ENCODE measurements around the gene NOS3. TPM values are rescaled to one million over a fixed set of nuclear protein-coding genes. Genes with fewer than 3 reads are reported as not detected.

The NOS3 gene
- total and polyA plus RNA-seq, 9 of the 15 experiments (the other 6 are each of a cell fraction or from before 2014, with no cell fraction given) = 1.1 to 121 (median 23.6) TPM

DNA sequence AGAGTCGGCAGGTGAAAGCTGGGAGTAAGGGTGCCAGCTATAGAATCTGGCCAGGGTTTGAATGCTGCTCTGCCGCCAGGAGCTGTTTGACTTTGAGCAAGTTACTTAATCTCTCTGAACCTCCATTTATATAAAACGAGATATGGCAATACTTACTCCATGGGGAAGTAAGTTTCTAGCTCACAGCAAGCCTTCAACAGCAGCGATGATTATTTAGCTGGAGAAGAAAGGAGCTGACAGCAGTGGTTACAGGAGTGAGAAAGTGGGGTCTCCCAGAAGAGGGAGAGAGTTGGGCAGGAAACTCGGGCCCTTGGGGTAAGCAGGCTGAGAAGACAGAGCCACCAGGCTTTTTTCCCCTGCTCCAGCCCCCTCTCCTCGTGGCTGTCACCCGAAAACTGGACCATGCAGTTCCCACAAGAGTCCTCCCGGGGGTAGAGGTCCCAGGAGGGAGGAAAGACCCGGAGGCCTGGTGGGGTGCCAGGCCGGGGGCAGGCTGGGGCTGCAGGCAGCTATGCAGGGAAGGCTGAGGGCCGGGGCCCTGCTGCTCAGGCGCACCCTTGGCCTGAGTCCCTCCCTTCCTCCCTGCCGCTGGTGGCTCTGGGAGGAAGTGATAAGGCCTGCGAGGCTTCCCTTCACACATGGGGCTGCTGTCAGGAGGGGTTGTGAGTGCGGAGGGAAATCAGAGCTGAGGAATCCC is 3.5 kb downstream of the NOS3 start (continued):
- TF ChIP-seq ZNF140 (CRISPR knock-in tag; IDR thresholded peaks at IDR 0.05) = no peak
- TF ChIP-seq HCFC1 (IDR thresholded peaks at IDR 0.05; ENCODE audit: low read depth, low read length) = peak; percentile 62
- no peak for TF ChIP-seq TSC22D4 (tag; IDR thresholded peaks at IDR 0.05)
- no peak for TF ChIP-seq BCL6 (CRISPR knock-in tag; IDR thresholded peaks at IDR 0.05)
- no peak for TF ChIP-seq EWSR1 (IDR thresholded peaks at IDR 0.05; ENCODE audit: borderline replicate concordance, low read depth, partially characterized antibody)
- TF ChIP-seq DIDO1 (tag; IDR thresholded peaks at IDR 0.05; ENCODE audit: low read depth) = no peak
- TF ChIP-seq, protein P1, sequence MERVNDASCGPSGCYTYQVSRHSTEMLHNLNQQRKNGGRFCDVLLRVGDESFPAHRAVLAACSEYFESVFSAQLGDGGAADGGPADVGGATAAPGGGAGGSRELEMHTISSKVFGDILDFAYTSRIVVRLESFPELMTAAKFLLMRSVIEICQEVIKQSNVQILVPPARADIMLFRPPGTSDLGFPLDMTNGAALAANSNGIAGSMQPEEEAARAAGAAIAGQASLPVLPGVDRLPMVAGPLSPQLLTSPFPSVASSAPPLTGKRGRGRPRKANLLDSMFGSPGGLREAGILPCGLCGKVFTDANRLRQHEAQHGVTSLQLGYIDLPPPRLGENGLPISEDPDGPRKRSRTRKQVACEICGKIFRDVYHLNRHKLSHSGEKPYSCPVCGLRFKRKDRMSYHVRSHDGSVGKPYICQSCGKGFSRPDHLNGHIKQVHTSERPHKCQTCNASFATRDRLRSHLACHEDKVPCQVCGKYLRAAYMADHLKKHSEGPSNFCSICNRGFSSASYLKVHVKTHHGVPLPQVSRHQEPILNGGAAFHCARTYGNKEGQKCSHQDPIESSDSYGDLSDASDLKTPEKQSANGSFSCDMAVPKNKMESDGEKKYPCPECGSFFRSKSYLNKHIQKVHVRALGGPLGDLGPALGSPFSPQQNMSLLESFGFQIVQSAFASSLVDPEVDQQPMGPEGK (CRISPR knock-in tag; IDR thresholded peaks at IDR 0.05; ENCODE audit: borderline replicate concordance) = no peak
- TF ChIP-seq, protein P2, sequence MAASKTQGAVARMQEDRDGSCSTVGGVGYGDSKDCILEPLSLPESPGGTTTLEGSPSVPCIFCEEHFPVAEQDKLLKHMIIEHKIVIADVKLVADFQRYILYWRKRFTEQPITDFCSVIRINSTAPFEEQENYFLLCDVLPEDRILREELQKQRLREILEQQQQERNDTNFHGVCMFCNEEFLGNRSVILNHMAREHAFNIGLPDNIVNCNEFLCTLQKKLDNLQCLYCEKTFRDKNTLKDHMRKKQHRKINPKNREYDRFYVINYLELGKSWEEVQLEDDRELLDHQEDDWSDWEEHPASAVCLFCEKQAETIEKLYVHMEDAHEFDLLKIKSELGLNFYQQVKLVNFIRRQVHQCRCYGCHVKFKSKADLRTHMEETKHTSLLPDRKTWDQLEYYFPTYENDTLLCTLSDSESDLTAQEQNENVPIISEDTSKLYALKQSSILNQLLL (CRISPR knock-in tag; IDR thresholded peaks at IDR 0.05; ENCODE audit: borderline replicate concordance) = no peak
- TF ChIP-seq HEY1 (CRISPR knock-in tag; IDR thresholded peaks at IDR 0.05; ENCODE audit: borderline replicate concordance) = no peak
- TF ChIP-seq NFE2L1 (tag; IDR thresholded peaks at IDR 0.05; ENCODE audit: borderline replicate concordance, low read depth) = no peak
- TF ChIP-seq RAD21 (CRISPR knock-in tag; conservative IDR thresholded peaks at IDR 0.05 in 1 of 2, IDR thresholded peaks at IDR 0.05 in 1 of 2) = peak in 1 of 2 experiments; percentile 15; a peak in 1 of 4 replicates
- no peak for TF ChIP-seq NR2C1 (IDR thresholded peaks at IDR 0.05)
- peak; percentile 51; the same call in 1 of the 2 replicates for TF ChIP-seq NR2C1 (tag; IDR thresholded peaks at IDR 0.05)
- TF ChIP-seq BACH1 (tag; IDR thresholded peaks at IDR 0.05) = no peak
- TF ChIP-seq ZNF224 (CRISPR knock-in tag; IDR thresholded peaks at IDR 0.05) = no peak
- peak; percentile 79; the same call in 1 of the 2 replicates for TF ChIP-seq GATA2 (CRISPR knock-in tag; IDR thresholded peaks at IDR 0.05)
- TF ChIP-seq, protein P3, sequence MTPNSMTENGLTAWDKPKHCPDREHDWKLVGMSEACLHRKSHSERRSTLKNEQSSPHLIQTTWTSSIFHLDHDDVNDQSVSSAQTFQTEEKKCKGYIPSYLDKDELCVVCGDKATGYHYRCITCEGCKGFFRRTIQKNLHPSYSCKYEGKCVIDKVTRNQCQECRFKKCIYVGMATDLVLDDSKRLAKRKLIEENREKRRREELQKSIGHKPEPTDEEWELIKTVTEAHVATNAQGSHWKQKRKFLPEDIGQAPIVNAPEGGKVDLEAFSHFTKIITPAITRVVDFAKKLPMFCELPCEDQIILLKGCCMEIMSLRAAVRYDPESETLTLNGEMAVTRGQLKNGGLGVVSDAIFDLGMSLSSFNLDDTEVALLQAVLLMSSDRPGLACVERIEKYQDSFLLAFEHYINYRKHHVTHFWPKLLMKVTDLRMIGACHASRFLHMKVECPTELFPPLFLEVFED (CRISPR knock-in tag; conservative IDR thresholded peaks at IDR 0.05) = peak; percentile 39; the same call in 1 of the 2 replicates
- peak; percentile 32; the same call in 1 of the 2 replicates for TF ChIP-seq ILK (tag; IDR thresholded peaks at IDR 0.05; ENCODE audit: borderline replicate concordance, low read depth)
- TF ChIP-seq HDAC8 (tag; IDR thresholded peaks at IDR 0.05) = no peak
- no peak for TF ChIP-seq ZNF77 (CRISPR knock-in tag; IDR thresholded peaks at IDR 0.05)
- TF ChIP-seq ASH1L (IDR thresholded peaks at IDR 0.05; ENCODE audit: borderline replicate concordance, low read depth, partially characterized antibody) = no peak
- peak; percentile 82 for TF ChIP-seq SMAD3 (CRISPR knock-in tag; conservative IDR thresholded peaks at IDR 0.05)
- TF ChIP-seq HDAC6 (IDR thresholded peaks at IDR 0.05; ENCODE audit: low read depth, low read length) = no peak
- TF ChIP-seq GTF2E2 (tag; IDR thresholded peaks at IDR 0.05) = peak; percentile 85
- peak; percentile 94 for TF ChIP-seq CBFA2T2 (conservative IDR thresholded peaks at IDR 0.05)

All from K562 (cell line).